Right lobe of liver (tissue), 6 donors: ENCODE data around the gene MINAR1. TPM values are rescaled to one million over a fixed set of nuclear protein-coding genes. Genes with fewer than 3 reads are reported as not detected.

Source experiments
- ATAC-seq, 4 donors: fragments of 200-7000 bp; cut with Tn5 transposase; one replicate each; pipeline ENCODE4 v1.9.1; 2020; ENCODE audit warnings: mild to moderate bottlenecking in 4 of 4, moderate library complexity in 4 of 4
- DNase-seq, 3 donors: peaks; one replicate each; pipeline ENCODE4 v3.0.0-alpha.2; 2020
- H3K27ac ChIP-seq, 3 donors: fragments of 200-600 bp; one replicate each; pipeline ENCODE4 v1.8.0; 2022
- H3K27me3 ChIP-seq, 2 donors: fragments of 200-600 bp; one replicate each; pipeline ENCODE4 v1.8.0; 2022
- H3K36me3 ChIP-seq, 4 donors: fragments of 200-600 bp; sonication (generic) in 1 of 4; one replicate each; pipeline versions ENCODE4 v1.5.1 to v1.8.0; 2017 to 2022; ENCODE audit warnings: control low read depth in 1 of 4
- H3K4me1 ChIP-seq, 4 donors: fragments of 200-600 bp; sonication (generic) in 1 of 4; one replicate each; pipeline versions ENCODE4 v1.5.1 to v1.8.0; 2017 to 2022; ENCODE audit warnings: control low read depth in 1 of 4
- H3K4me3 ChIP-seq, 3 donors: fragments of 200-600 bp; one replicate each; pipeline ENCODE4 v1.8.0; 2022
- H3K9me3 ChIP-seq, 4 donors: fragments of 200-600 bp; sonication (generic) in 1 of 4; one replicate each; pipeline versions ENCODE4 v1.5.1 to v1.8.0; 2017 to 2022; ENCODE audit warnings: control low read depth in 1 of 4
- CTCF ChIP-seq, 4 donors: fragments of 200-600 bp in 3 of 4; fragments of 450-650 bp in 1 of 4; IDR thresholded peaks; one replicate each; pipeline versions ENCODE4 v1.5.1 to v1.8.0; 2016 to 2022; ENCODE audit warnings: antibody characterized with exemption in 4 of 4, mild to moderate bottlenecking in 2 of 4
- POLR2A ChIP-seq: fragments of 450-650 bp; IDR thresholded peaks from one replicate; pipeline ENCODE4 v1.6.1; 2017; ENCODE audit warnings: antibody characterized with exemption, mild to moderate bottlenecking
- WGBS: methylation state at CpG from one replicate; pipeline ENCODE4 v1.1.6; 2018; ENCODE audit warnings: low coverage, low lambda C conversion rate; ENCODE audit not compliant: insufficient coverage; ENCODE audit errors: missing lambda C conversion rate; 5-methylcytosine and 5-hydroxymethylcytosine counted together
- intact Hi-C, 2 donors: fragments of 100-400 bp; cut with DNase I; formaldehyde crosslinking; loops; one replicate each; pipeline versions ENCODE4 v1.11.2 to v1.14.1; 2022
- total RNA-seq, 6 experiments: library from RNA; depleted of rRNA in 2 of 6; stranded (reverse); fragments of >200 nt in 2 of 6; fragmentation: NEBNext Ultra II Directional in 3 of 6; extraction: Animal tissue kit (Norgen Biotek cat#: 25700) in 3 of 6; gene quantifications; one replicate each; pipeline versions ENCODE4 v1.1.0 to v1.2.4, GENCODE V29; 2016 to 2023
- donor health status: DM: no; HTN: yes; CAD: no.
- donor health status: DM: no; HTN: no; CAD: no.
- donor health status: DM: no; HTN: no; CAD: no.
- donor health status: DM: no; HTN: yes; CAD: no.
- donor health status: DM: no; HTN: yes; CAD: no.

The MINAR1 gene
- total RNA-seq, 6 experiments from 2014 or later, result 0.06 to 0.12 (median 0.07) TPM; not detected in 3

GRCh38 chr15:79399606-79400005 lies 32.5 kb upstream of the MINAR1 start:
- intact Hi-C loops, result no loop called here
- Histone ChIP-seq H3K27ac (no peak overlapping the region), H3K4me3 (no peak overlapping the region), H3K36me3 (no peaks in the 10 kb centered on the region), H3K4me1 (no peaks in the 10 kb centered on the region), H3K27me3 (no peaks in the 10 kb centered on the region), H3K9me3 (no peaks in the 10 kb centered on the region)
- DNase-seq (no peak), ATAC-seq (no peak)
- no peak for TF ChIP-seq CTCF (IDR thresholded peaks at IDR 0.05)
- no peak for TF ChIP-seq POLR2A
- 100% methylated on average over 1 of the region's 4 CpGs for WGBS

GRCh38 chr15:79400650-79401049 lies 31.5 kb upstream of the MINAR1 start:
- no peak for TF ChIP-seq CTCF (IDR thresholded peaks at IDR 0.05)
- TF ChIP-seq POLR2A, result no peak
- H3K27ac ChIP-seq, result no peak overlapping the region
- DNase-seq, result no peak
- no peaks in the 10 kb centered on the region for H3K27me3 ChIP-seq
- no peaks in the 10 kb centered on the region for H3K9me3 ChIP-seq
- ATAC-seq, result no peak
- no peak overlapping the region for H3K4me3 ChIP-seq
- WGBS, result 71% methylated on average over 3 of the region's 3 CpGs
- H3K4me1 ChIP-seq, result no peaks in the 10 kb centered on the region
- H3K36me3 ChIP-seq, result no peaks in the 10 kb centered on the region
- intact Hi-C loops, result no loop called here

DNA sequence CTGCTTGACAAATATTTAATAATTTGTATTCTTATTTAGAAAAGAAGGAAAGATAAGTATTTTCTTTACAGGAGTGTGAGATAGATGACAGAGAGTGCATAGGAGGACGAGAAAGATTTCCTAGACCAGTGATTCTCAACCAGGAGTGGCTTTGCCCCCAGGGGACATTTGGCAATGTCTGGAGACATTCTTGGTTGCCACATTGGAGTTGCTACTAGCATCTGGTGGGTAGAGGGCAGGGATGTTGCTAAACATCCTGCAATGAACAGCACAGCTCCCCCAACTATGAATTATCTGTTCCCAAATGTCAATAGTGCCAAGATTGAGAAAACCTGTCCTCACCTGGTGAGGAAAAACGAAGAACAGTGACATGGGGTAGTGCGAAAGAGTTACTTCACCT lies 30.8 kb upstream of the MINAR1 start:
- intact Hi-C loops, result no loop called here
- Histone ChIP-seq H3K27me3 (no peaks in the 10 kb centered on the region), H3K36me3 (no peaks in the 10 kb centered on the region), H3K4me1 (no peaks in the 10 kb centered on the region), H3K4me3 (no peak overlapping the region), H3K27ac (no peak overlapping the region), H3K9me3 (no peaks in the 10 kb centered on the region)
- 51% methylated on average over 3 of the region's 3 CpGs for WGBS
- ATAC-seq, result no peak
- TF ChIP-seq CTCF (IDR thresholded peaks at IDR 0.05) (no peak), POLR2A (no peak)
- no peak for DNase-seq

- Histone ChIP-seq H3K27ac (no peak overlapping the region), H3K4me3 (no peak overlapping the region), H3K9me3 (no peaks in the 10 kb centered on the region), H3K4me1 (no peaks in the 10 kb centered on the region), H3K27me3 (no peaks in the 10 kb centered on the region), H3K36me3 (no peaks in the 10 kb centered on the region)
- no peak for ATAC-seq
- WGBS, result 62% methylated on average over 2 of the region's 2 CpGs
- no peak for TF ChIP-seq CTCF (IDR thresholded peaks at IDR 0.05)
- no peak for TF ChIP-seq POLR2A
- intact Hi-C loops, result no loop called here
- DNase-seq, result no peak
Observed at GRCh38 chr15:79402136-79402535, 30.0 kb upstream of the MINAR1 start.

DNA sequence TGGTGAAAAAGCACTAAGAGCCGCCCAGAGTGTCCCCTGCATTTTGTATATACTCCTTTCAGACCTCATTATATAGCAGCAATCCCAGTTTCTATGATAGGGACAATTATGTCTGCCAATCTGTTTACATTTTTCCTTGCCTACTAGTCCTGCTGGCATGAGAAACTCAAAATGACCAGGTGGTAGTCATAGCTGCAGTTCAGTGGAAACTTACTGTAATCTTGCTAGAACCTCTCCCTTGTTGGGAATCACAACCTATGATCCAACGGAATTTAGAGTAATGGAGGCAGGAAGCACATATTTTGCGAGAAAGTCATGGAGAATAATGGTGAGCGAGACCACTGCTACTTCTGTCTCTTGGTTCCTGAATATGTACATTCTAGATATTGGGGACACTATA lies 28.6 kb upstream of the MINAR1 start:
- no peak overlapping the region for H3K4me3 ChIP-seq
- TF ChIP-seq CTCF (IDR thresholded peaks at IDR 0.05) (no peak), POLR2A (no peak)
- intact Hi-C loops, result no loop called here
- H3K27ac ChIP-seq, result no peak overlapping the region
- H3K36me3 ChIP-seq, result no peaks in the 10 kb centered on the region
- WGBS, result 72% methylated on average over 2 of the region's 4 CpGs
- DNase-seq, result no peak
- ATAC-seq, result no peak
- no peaks in the 10 kb centered on the region for H3K9me3 ChIP-seq
- H3K27me3 ChIP-seq, result no peaks in the 10 kb centered on the region
- no peaks in the 10 kb centered on the region for H3K4me1 ChIP-seq
